Stomach smooth muscle (tissue), 2 donors: ENCODE results near the gene TXNRD1.
"Not testable (repeated sequence)": the region's sequence is repeated elsewhere in the genome, so short reads cannot be mapped to it uniquely, and the experiment has no call there.

ENCODE experiments used
- H3K27ac ChIP-seq: one replicate; pipeline ENCODE4 v1.7.0; 2013; ENCODE audit warnings: mild to moderate bottlenecking, low read length, inconsistent platforms
- H3K27me3 ChIP-seq, 2 donors: one replicate each; pipeline ENCODE4 v1.7.0; 2013; ENCODE audit warnings: low read length in 2 of 2; ENCODE audit not compliant: insufficient read depth in 2 of 2, control insufficient read depth in 1 of 2
- H3K36me3 ChIP-seq, 2 donors: one replicate each; pipeline ENCODE4 v1.7.0; 2013; ENCODE audit warnings: low read length in 2 of 2; ENCODE audit not compliant: control insufficient read depth in 2 of 2, insufficient read depth in 2 of 2
- H3K4me1 ChIP-seq: one replicate; pipeline ENCODE4 v1.7.0; 2013; ENCODE audit warnings: low read length; ENCODE audit not compliant: control insufficient read depth, insufficient read depth
- H3K4me3 ChIP-seq, 2 donors: one replicate each; pipeline ENCODE4 v1.7.0; 2013; ENCODE audit warnings: low read length in 2 of 2
- H3K9ac ChIP-seq, 2 donors: one replicate each; pipeline ENCODE4 v1.7.0; 2013; ENCODE audit warnings: low read length in 2 of 2, mild to moderate bottlenecking in 1 of 2
- H3K9me3 ChIP-seq, 2 donors: one replicate each; pipeline ENCODE4 v1.7.0; 2013; ENCODE audit warnings: low read length in 2 of 2; ENCODE audit not compliant: control insufficient read depth in 2 of 2
- donor health status: healthy.
- donor health status: Pancreatic carcinoma.

TXNRD1 gene

DNA sequence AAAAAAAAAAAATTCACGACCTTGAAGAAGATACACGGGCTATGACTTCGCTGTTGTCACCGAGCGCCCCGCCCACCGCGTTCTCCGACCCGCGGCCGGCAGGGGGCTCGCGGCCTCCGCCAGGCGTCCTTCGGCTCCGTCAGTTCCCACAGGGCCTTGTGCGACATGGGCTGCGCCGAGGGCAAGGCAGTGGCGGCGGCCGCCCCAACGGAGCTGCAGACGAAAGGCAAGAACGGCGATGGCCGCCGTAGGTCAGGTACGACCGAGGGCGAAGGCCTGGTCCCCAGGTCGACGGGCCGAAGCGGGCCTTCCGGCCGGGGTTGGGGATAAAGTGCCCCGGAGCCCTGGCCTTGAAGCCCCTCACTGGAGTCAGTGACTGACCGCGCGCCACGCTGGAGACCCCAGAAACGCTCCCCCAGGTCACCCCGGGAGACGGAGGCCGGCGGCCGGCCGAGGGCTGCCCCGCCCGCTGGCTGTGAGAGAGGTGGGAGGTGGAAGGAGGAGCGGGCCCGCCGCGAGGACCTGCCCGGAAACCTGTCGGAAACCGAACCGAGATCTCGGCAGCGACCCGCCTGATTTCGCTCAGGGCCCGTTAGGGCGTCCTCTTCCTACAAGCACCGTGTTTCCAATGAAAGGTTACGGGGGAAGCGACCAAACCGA, at the start of gene TXNRD1:
Gene TXNRD1 (plus strand): TSS at position 142 of the 660 bp plus-strand sequence. CDS start 24 bp downstream, at position 166.
- no peaks in the 10 kb centered on the region for H3K36me3 ChIP-seq
- peak within 1 kb of the TSS; percentile 77 to 82 for H3K4me3 ChIP-seq
- H3K4me1 ChIP-seq = peaks cover 15% of the 10 kb centered on the region
- H3K27me3 ChIP-seq = no peaks in the 10 kb centered on the region
- peak within 1 kb of the TSS; percentile 82 to 85 for H3K9ac ChIP-seq
- H3K9me3 ChIP-seq = no peaks in the 10 kb centered on the region
- H3K27ac ChIP-seq = peak within 1 kb of the TSS; percentile 69

- H3K27me3 ChIP-seq = no peaks in the 10 kb centered on the region
- H3K36me3 ChIP-seq = no peaks in the 10 kb centered on the region
- no peaks in the 10 kb centered on the region for H3K9me3 ChIP-seq
- H3K4me3 ChIP-seq = no peak overlapping the region
- peaks cover 3% of the 10 kb centered on the region for H3K4me1 ChIP-seq
- H3K27ac ChIP-seq = no peak overlapping the region
- no peak overlapping the region for H3K9ac ChIP-seq
Observed at GRCh38 chr12:104165801-104166200, 49.8 kb upstream of the TXNRD1 start.

GRCh38 chr12:104166465-104166864, 49.1 kb upstream of the TXNRD1 start:
- Histone ChIP-seq H3K27ac (no peak overlapping the region), H3K36me3 (no peaks in the 10 kb centered on the region), H3K4me3 (no peak overlapping the region), H3K9ac (no peak overlapping the region), H3K27me3 (no peaks in the 10 kb centered on the region), H3K9me3 (no peaks in the 10 kb centered on the region), H3K4me1 (peaks cover 3% of the 10 kb centered on the region)

DNA sequence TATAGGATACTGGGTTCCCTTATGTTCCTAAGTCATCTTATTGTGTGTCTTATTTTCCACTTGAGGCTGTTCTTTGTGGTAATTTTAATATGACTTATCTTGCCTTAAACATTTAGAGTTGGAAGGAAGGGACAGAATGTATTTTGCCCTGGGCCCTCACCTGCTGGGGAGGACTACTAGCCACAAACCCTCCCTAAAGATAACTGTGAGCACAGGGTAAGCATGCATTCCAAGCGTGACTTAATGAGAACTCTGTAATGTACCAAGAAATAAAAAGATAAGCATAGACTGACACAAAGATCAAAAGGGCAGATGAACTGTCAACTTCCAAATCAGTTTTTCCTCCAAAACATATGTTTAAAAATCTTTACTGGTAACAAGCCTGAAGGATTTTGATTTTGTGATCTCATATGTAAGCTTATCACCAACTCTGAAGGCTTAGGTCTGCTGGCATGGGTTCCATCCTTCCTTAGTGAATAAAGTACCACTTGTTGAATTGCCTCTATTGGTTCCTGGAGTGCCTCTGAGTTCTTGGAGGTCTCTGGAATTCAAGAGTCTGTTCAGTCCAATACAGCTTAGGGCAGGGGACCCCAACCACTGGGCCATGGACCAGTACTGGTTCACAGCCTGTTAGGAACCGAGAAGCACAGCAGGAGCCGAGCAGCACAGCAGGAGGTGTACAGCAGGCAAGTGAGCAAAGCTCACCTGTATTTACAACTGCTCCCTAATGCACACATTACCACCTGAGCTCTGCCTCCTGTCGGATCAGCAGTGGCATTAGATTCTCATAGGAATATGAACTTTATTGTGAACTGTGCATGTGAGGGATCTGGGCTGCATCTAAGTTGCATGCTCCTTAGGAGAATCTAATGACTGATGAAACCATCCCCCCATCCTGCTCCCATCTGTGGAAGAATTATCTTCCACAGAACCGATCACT, 47.8 kb upstream of the TXNRD1 start:
- no peaks in the 10 kb centered on the region for H3K9me3 ChIP-seq
- no peaks in the 10 kb centered on the region for H3K36me3 ChIP-seq
- peaks cover 3% of the 10 kb centered on the region for H3K4me1 ChIP-seq
- H3K27ac ChIP-seq = no peak overlapping the region
- H3K27me3 ChIP-seq = no peaks in the 10 kb centered on the region
- no peak overlapping the region for H3K4me3 ChIP-seq
- no peak overlapping the region for H3K9ac ChIP-seq

DNA sequence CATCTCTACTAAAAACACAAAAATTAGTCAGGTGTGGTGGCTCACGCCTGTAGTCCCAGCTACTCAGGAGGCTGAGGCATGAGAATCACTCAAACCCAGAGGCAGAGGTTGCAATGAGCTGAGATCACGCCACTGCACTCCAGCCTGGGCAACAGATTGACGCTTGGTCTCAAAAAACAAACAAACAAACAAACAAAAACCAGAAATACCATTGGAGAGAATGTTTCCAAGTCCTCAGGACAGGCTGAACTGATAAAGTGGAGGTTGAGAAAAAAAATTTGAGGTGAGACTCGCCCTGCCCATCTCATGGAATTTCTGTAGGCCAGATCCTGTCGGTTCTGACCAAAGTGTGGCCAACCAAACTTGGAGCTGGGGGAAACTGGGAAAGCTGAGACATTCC, 47.0 kb upstream of the TXNRD1 start:
- peaks cover 3% of the 10 kb centered on the region for H3K4me1 ChIP-seq
- no peak overlapping the region for H3K9ac ChIP-seq
- no peak overlapping the region for H3K4me3 ChIP-seq
- H3K9me3 ChIP-seq = no peaks in the 10 kb centered on the region
- no peak overlapping the region for H3K27ac ChIP-seq
- H3K27me3 ChIP-seq = no peaks in the 10 kb centered on the region
- H3K36me3 ChIP-seq = no peaks in the 10 kb centered on the region

- Histone ChIP-seq H3K27ac (no peak overlapping the region), H3K27me3 (no peaks in the 10 kb centered on the region), H3K36me3 (no peaks in the 10 kb centered on the region), H3K9me3 (no peaks in the 10 kb centered on the region), H3K4me3 (no peak overlapping the region), H3K9ac (no peak overlapping the region), H3K4me1 (no peaks in the 10 kb centered on the region)
Observed at GRCh38 chr12:104171785-104172569, 43.6 kb upstream of the TXNRD1 start.

DNA sequence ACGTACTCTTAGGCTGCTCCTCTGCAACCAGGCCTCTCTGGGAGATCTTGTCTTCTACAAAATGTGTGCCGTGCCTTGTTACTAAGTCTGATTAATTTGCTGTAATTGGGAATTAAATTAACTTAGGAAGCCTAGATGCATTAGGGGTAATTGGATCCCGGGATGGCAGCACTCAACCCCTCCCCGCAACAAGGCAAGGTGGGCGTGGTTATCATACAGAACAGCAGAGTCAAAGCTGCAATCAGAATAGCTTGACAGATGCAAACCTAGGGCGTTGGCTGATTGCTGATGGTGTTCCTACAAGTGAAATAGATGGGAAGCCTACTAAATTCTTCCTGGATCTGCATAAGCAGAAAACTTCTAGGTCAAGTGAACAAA, 43.0 kb upstream of the TXNRD1 start:
- Histone ChIP-seq H3K9ac (no peak overlapping the region), H3K27me3 (no peaks in the 10 kb centered on the region), H3K9me3 (no peaks in the 10 kb centered on the region), H3K4me3 (no peak overlapping the region), H3K27ac (no peak overlapping the region), H3K4me1 (peaks cover under 1% of the 10 kb centered on the region), H3K36me3 (no peaks in the 10 kb centered on the region)

DNA sequence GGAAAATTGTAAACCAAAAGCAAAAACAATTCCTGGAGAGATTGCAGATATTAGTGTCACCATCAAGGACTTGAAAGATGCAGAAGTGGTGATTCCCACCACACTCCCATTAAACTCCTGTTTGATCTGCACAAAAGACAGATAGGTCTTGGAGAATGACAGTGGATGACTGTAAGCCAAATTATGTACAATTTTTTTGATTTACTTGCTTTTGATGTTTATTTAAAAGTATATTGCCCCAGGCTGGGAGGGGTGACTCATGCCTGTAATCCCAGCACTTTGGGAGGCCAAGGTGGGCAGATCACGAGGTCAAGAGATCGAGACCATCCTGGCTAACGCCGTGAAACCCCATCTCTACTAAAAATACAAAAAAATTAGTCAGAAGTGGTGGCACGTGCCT, 41.8 kb upstream of the TXNRD1 start:
- H3K27ac ChIP-seq, H3K9me3 ChIP-seq, H3K36me3 ChIP-seq, H3K27me3 ChIP-seq, H3K9ac ChIP-seq, H3K4me3 ChIP-seq: not testable (repeated sequence)
- peaks cover 12% of the 10 kb centered on the region for H3K4me1 ChIP-seq

- no peaks in the 10 kb centered on the region for H3K9me3 ChIP-seq
- no peaks in the 10 kb centered on the region for H3K27me3 ChIP-seq
- peaks cover 14% of the 10 kb centered on the region for H3K4me1 ChIP-seq
- H3K9ac ChIP-seq = no peak overlapping the region
- no peaks in the 10 kb centered on the region for H3K36me3 ChIP-seq
- H3K4me3 ChIP-seq = no peak overlapping the region
- H3K27ac ChIP-seq = no peak overlapping the region
Observed at GRCh38 chr12:104175726-104176247, 39.8 kb upstream of the TXNRD1 start.

DNA sequence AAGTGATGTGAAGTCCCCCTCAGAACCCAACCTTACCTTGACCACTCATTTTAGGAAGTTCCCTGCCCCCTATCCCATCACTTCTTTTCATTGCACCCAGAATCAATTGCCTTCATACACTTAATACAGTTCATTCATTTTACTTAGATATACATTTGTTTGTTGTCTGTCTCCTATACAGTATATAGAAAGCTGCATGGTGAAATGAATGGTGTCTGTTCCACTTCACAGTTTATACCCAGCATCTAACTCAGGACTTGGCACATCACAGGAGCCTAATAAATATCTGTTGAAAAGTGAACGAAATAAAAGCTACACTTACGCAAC, 38.3 kb upstream of the TXNRD1 start:
- peak overlapping the region; percentile 8 to 14 for H3K4me3 ChIP-seq
- no peaks in the 10 kb centered on the region for H3K27me3 ChIP-seq
- H3K9me3 ChIP-seq = no peaks in the 10 kb centered on the region
- peaks cover 28% of the 10 kb centered on the region for H3K4me1 ChIP-seq
- no peaks in the 10 kb centered on the region for H3K36me3 ChIP-seq
- peak overlapping the region; percentile 83 for H3K27ac ChIP-seq
- no peak overlapping the region for H3K9ac ChIP-seq
